Fibroblast of mammary gland (primary cell): ENCODE data around the gene SMG1.
"Not testable (repeated sequence)": the region's sequence is repeated elsewhere in the genome, so short reads cannot be mapped to it uniquely, and the experiment has no call there.

ENCODE experiments used
- DNase-seq: peaks from one replicate; pipeline ENCODE4 v3.0.0-alpha.2; 2010; ENCODE audit warnings: low read depth
- H3K4me3 ChIP-seq: 2 replicates; pipeline ENCODE4 v1.5.1; 2011; ENCODE audit warnings: low read depth, mild to moderate bottlenecking, low read length, moderate library complexity; ENCODE audit not compliant: control insufficient read depth
- CTCF ChIP-seq: conservative IDR thresholded peaks from 2 replicates; pipeline ENCODE4 v1.5.1; 2011; ENCODE audit warnings: low read depth, low read length, inconsistent platforms; ENCODE audit not compliant: control insufficient read depth, insufficient read depth

The SMG1 gene

GRCh38 chr16:18869043-18869771 is 57.0 kb downstream of the SMG1 start:
- DNase-seq, result peak; percentile 61
- not testable (repeated sequence) for H3K4me3 ChIP-seq

GRCh38 chr16:18866277-18866823 is 59.9 kb downstream of the SMG1 start:
- not testable (repeated sequence) for H3K4me3 ChIP-seq
- DNase-seq, result peak; percentile 79

- not testable (repeated sequence) for H3K4me3 ChIP-seq, DNase-seq
Observed at GRCh38 chr16:18862891-18863290, 63.3 kb downstream of the SMG1 start.

GRCh38 chr16:18855196-18855595 is 71.0 kb downstream of the SMG1 start:
- H3K4me3 ChIP-seq, result no peak overlapping the region
- DNase-seq, result no peak
- no peak for TF ChIP-seq CTCF

GRCh38 chr16:18853694-18854093 is 72.5 kb downstream of the SMG1 start:
- peak; percentile 12 for DNase-seq
- H3K4me3 ChIP-seq, result no peak overlapping the region
- no peak for TF ChIP-seq CTCF

GRCh38 chr16:18852647-18853046 is 73.6 kb downstream of the SMG1 start:
- H3K4me3 ChIP-seq, result no peak overlapping the region
- no peak for TF ChIP-seq CTCF

GRCh38 chr16:18846416-18846815 is 79.8 kb downstream of the SMG1 start:
- TF ChIP-seq CTCF, result no peak
- no peak for DNase-seq
- H3K4me3 ChIP-seq, result no peak overlapping the region

More at GRCh38 chr16:18852647-18853046, 73.6 kb downstream of the SMG1 start:
- no peak for DNase-seq

GRCh38 chr16:18842565-18842964 is 83.6 kb downstream of the SMG1 start:
- H3K4me3 ChIP-seq, result no peak overlapping the region
- DNase-seq, result no peak
- no peak for TF ChIP-seq CTCF
